ENCODE measurements around the gene LHX8.

GRCh38 chr1:75130865-75131564 lies 3.2 kb upstream of the LHX8 start:
- no peak for TF ChIP-seq CTCF (IDR thresholded peaks at IDR 0.05)
- no peak for TF ChIP-seq POLR2A (IDR thresholded peaks at IDR 0.05)
